HCT116 (cell line): ENCODE measurements around the gene COPA. TPM values are rescaled to one million over a fixed set of nuclear protein-coding genes. Genes with fewer than 3 reads are reported as not detected.
A peak's percentile ranks its signal among the peaks of the same experiment; 100 is the strongest.

Source experiments
- ATAC-seq: fragments of 200-7000 bp; cut with Tn5 transposase; 2 replicates; pipeline ENCODE4 v1.9.1; 2020; ENCODE audit warnings: mild to moderate bottlenecking, moderate library complexity
- BruUV-seq: library from RNA; stranded (reverse); fragments of 400-500 nt; replicated peaks from 2 replicates; lab custom pipeline; 2021; lab: Mats Ljungman, UMichigan
- CTCF ChIA-PET: fragments of 300-600 bp; sonication (Branson Sonifier 250); formaldehyde crosslinking; loops from one replicate; lab custom pipeline; 2021; ENCODE audit warnings: antibody characterized with exemption; lab: Charles Lee
- POLR2A ChIA-PET: fragments of 300-600, 350-600 bp; sonication (Branson Sonifier 250); formaldehyde crosslinking; loops from one replicate; lab custom pipeline; 2021; ENCODE audit warnings: antibody characterized with exemption; lab: Charles Lee
- RAD21 ChIA-PET, 2 experiments: fragments of 300-600 bp; sonication (Branson Sonifier 250); formaldehyde crosslinking; loops; one replicate each; lab custom pipeline; 2023; ENCODE audit warnings: low total read pairs in 2 of 2; ENCODE audit not compliant: uncharacterized antibody in 2 of 2, unreplicated experiment in 2 of 2, low non-redundant PET in 1 of 2; lab: Charles Lee
- DNase-seq: peaks from one replicate; pipeline ENCODE4 v3.0.0-alpha.2; 2010; ENCODE audit warnings: low read depth, low spot score
- H2AFZ ChIP-seq: fragments of 200-600 bp; shearing (Covaris generic), sonication (generic); 2 replicates; pipeline ENCODE4 v1.6.1; 2017; ENCODE audit warnings: low read depth, mixed run types, mixed read lengths, antibody characterized with exemption, low read length; ENCODE audit not compliant: poor library complexity, severe bottlenecking
- H3K27ac ChIP-seq: 2 replicates; pipeline ENCODE4 v1.5.1; 2012; ENCODE audit warnings: low read depth, low read length
- H3K27me3 ChIP-seq: fragments of 200-600 bp; sonication (generic); 2 replicates; pipeline ENCODE4 v1.6.1; 2016; ENCODE audit warnings: mixed run types, low read length, mixed read lengths; ENCODE audit not compliant: insufficient read depth
- H3K36me3 ChIP-seq, 2 experiments: fragments of 200-500 bp in 1 of 2; fragments of 200-600 bp in 1 of 2; sonication (Bioruptor generic) in 1 of 2; sonication (generic) in 1 of 2; 2 replicates each; pipeline versions ENCODE4 v1.5.1 to v1.6.1; 2014 to 2016; ENCODE audit warnings: low read length in 2 of 2, inconsistent platforms in 1 of 2, mixed read lengths in 1 of 2, mixed run types in 1 of 2; ENCODE audit not compliant: insufficient read depth in 2 of 2, control insufficient read depth in 1 of 2
- H3K4me1 ChIP-seq, 2 experiments: fragments of 200-600 bp in 1 of 2; sonication (generic) in 1 of 2; 2 replicates each; pipeline versions ENCODE4 v1.5.1 to v1.6.1; 2012 to 2017; ENCODE audit warnings: low read length in 2 of 2, inconsistent platforms in 1 of 2, mild to moderate bottlenecking in 1 of 2, mixed read lengths in 1 of 2, mixed run types in 1 of 2, moderate library complexity in 1 of 2; ENCODE audit not compliant: insufficient read depth in 2 of 2, control insufficient read depth in 1 of 2
- H3K4me2 ChIP-seq: fragments of 200-600 bp; sonication (generic); 2 replicates; pipeline ENCODE4 v1.6.1; 2017; ENCODE audit warnings: mixed run types, low read length, mixed read lengths
- H3K4me3 ChIP-seq, 2 experiments: fragments of 200-600 bp in 1 of 2; sonication (generic) in 1 of 2; replicated peaks in 1 of 2; 2 replicates each; pipeline ENCODE4 v1.5.1; 2011 to 2016; ENCODE audit warnings: low read length in 2 of 2, control low read depth in 1 of 2, low read depth in 1 of 2, mild to moderate bottlenecking in 1 of 2, mixed read lengths in 1 of 2, mixed run types in 1 of 2
- H3K79me2 ChIP-seq: fragments of 200-600 bp; sonication (generic); 2 replicates; pipeline ENCODE4 v1.6.1; 2017; ENCODE audit warnings: mild to moderate bottlenecking, mixed run types, low read length, moderate library complexity, mixed read lengths; ENCODE audit not compliant: insufficient read depth
- H3K9ac ChIP-seq: fragments of 200-600 bp; sonication (generic); 2 replicates; pipeline ENCODE4 v1.6.1; 2016; ENCODE audit warnings: low read length, mixed read lengths
- H3K9me2 ChIP-seq: fragments of 200-600 bp; sonication (generic), shearing (Covaris generic); 2 replicates; pipeline ENCODE4 v1.6.1; 2017; ENCODE audit warnings: mixed run types, mild to moderate bottlenecking, moderate library complexity; ENCODE audit not compliant: insufficient read depth
- H3K9me3 ChIP-seq, 2 experiments: fragments of 200-500 bp in 1 of 2; fragments of 200-600 bp in 1 of 2; sonication (Bioruptor generic) in 1 of 2; sonication (generic) in 1 of 2; 2 replicates each; pipeline ENCODE4 v1.6.1; 2014 to 2017; ENCODE audit warnings: low read length in 2 of 2, mixed read lengths in 2 of 2, inconsistent platforms in 1 of 2, low read depth in 1 of 2, mild to moderate bottlenecking in 1 of 2, mixed run types in 1 of 2, moderate library complexity in 1 of 2; ENCODE audit not compliant: control insufficient read depth in 1 of 2, insufficient read depth in 1 of 2
- H4K20me1 ChIP-seq: fragments of 200-600 bp; sonication (generic), shearing (Covaris generic); 2 replicates; pipeline ENCODE4 v1.6.1; 2017; ENCODE audit warnings: mixed run types, mild to moderate bottlenecking, moderate library complexity; ENCODE audit not compliant: insufficient read depth
- CEBPB ChIP-seq: IDR thresholded peaks from 2 replicates; pipeline ENCODE4 v1.6.1; 2012; ENCODE audit warnings: low read depth
- EGR1 ChIP-seq: IDR thresholded peaks from 2 replicates; pipeline ENCODE4 v1.6.1; 2012; ENCODE audit warnings: low read depth
- ELF1 ChIP-seq: IDR thresholded peaks from 2 replicates; pipeline ENCODE4 v1.6.1; 2012; ENCODE audit warnings: low read depth, borderline replicate concordance
- EZH2 ChIP-seq: fragments of 200-600 bp; sonication (generic); IDR thresholded peaks from 2 replicates; pipeline ENCODE4 v1.6.1; 2017; ENCODE audit warnings: antibody characterized with exemption, mixed run types
- EZH2phosphoT487 ChIP-seq: fragments of 200-600 bp; IDR thresholded peaks from 2 replicates; pipeline ENCODE4 v1.6.1; 2018; ENCODE audit warnings: antibody characterized with exemption, borderline replicate concordance
- FOSL1 ChIP-seq: IDR thresholded peaks from 2 replicates; pipeline ENCODE4 v1.6.1; 2012; ENCODE audit warnings: low read depth
- JUND ChIP-seq: IDR thresholded peaks from 2 replicates; pipeline ENCODE4 v1.6.1; 2012
- RAD21 ChIP-seq: IDR thresholded peaks from 2 replicates; pipeline ENCODE4 v1.6.1; 2012; ENCODE audit warnings: low read depth, mild to moderate bottlenecking
- REST ChIP-seq: IDR thresholded peaks from 2 replicates; pipeline ENCODE4 v1.6.1; 2012; ENCODE audit warnings: low read depth
- SIN3A ChIP-seq: IDR thresholded peaks from 2 replicates; pipeline ENCODE4 v1.6.1; 2012; ENCODE audit warnings: low read depth
- SP1 ChIP-seq: IDR thresholded peaks from 2 replicates; pipeline ENCODE4 v1.6.1; 2012; ENCODE audit warnings: low read depth
- TCF7L2 ChIP-seq: IDR thresholded peaks from 2 replicates; pipeline ENCODE4 v1.7.0; 2011; ENCODE audit warnings: borderline replicate concordance, inconsistent platforms; ENCODE audit not compliant: insufficient read depth, insufficient read length; ENCODE audit errors: extremely low read depth
- YY1 ChIP-seq: IDR thresholded peaks from 2 replicates; pipeline ENCODE4 v1.6.1; 2011; ENCODE audit warnings: low read length, low read depth, moderate library complexity, mild to moderate bottlenecking; ENCODE audit not compliant: insufficient replicate concordance; ENCODE audit errors: extremely low read depth
- ZFX ChIP-seq: fragments of 450-650 bp; IDR thresholded peaks from 2 replicates; pipeline ENCODE4 v1.6.1; 2017
- ZNF274 ChIP-seq: fragments of 200-500 bp; sonication (Bioruptor generic); IDR thresholded peaks from 2 replicates; pipeline ENCODE4 v1.6.1; 2014; ENCODE audit warnings: mild to moderate bottlenecking, low read depth, low read length, inconsistent platforms
- intact Hi-C: fragments of 100-400 bp; cut with micrococcal nuclease; formaldehyde crosslinking; loops from 2 replicates; pipeline ENCODE4 v1.10.0; 2022
- total RNA-seq: library from RNA; stranded (reverse); gene quantifications from one replicate; pipeline ENCODE4 v1.2.1, GENCODE V29; 2021; ENCODE audit not compliant: unreplicated experiment
- TF ChIP-seq, protein P1 (sequence below): IDR thresholded peaks from 2 replicates; pipeline ENCODE4 v1.6.1; 2012
- TF ChIP-seq, protein P2 (sequence below): IDR thresholded peaks from 2 replicates; pipeline ENCODE4 v1.6.1; 2011; ENCODE audit warnings: mild to moderate bottlenecking, low read length, moderate library complexity; ENCODE audit not compliant: insufficient replicate concordance; ENCODE audit errors: extremely low read depth

COPA gene
- total RNA-seq, 1 experiment from 2014 or later, result 132 TPM

DNA sequence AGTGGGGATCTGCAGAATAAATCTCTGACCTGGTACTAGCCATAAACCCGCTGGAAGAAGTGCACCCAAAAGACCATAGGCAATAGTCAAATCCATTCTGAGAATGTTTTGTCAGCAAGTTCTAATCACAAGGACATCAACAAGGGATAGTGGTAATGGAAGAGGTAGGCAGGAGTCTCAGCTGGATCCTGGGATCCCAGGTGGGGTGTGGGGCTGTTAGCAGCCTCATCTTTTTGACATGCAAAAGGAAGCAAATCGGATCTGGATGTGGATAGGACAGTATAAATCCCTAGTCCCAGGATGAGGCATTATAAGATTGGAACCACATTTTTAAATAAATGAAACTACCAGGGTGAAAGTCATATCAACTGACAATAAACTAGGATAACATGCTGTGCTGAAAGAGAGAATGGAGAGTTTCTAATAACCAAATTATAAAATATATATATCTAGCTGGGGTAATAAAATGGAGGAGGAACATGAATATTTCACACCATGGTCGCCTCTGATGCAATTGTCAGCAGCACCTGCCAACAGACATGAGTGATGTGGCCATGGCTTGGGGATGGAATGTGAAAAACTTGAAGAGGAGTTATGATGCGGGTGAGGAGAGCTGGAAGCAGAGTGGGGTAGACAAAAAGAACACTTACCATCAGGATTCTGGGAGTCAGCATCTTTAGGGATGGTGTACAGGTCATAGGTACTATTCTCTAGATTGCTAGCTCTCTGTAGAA lies 34.4 kb downstream of the COPA start (continued):
- TF ChIP-seq ZNF274 (no peak), SIN3A (no peak), ZFX (no peak)

GRCh38 chr1:160307118-160307791 lies 35.8 kb downstream of the COPA start:
- Histone ChIP-seq H3K9me3 (no peaks in the 10 kb centered on the region), H3K4me1 (no peaks in the 10 kb centered on the region), H3K9me2 (no peaks in the 10 kb centered on the region), H3K9ac (no peak overlapping the region), H2AFZ (no peak overlapping the region), H3K4me2 (no peak overlapping the region), H3K36me3 (peaks cover 37 to 76% of the 10 kb centered on the region in 2 experiments), H4K20me1 (no peaks in the 10 kb centered on the region), H3K79me2 (peaks cover 3% of the 10 kb centered on the region; the same call in 1 of the 2 replicates), H3K4me3 (no peak overlapping the region), H3K27me3 (no peaks in the 10 kb centered on the region), H3K27ac (no peak overlapping the region)
- CTCF ChIA-PET, result interaction anchor here (1.2 kb wide), 1 partner anchor 16 kb away, joined by 4 read pairs; no protein-coding TSS in a partner anchor
- POLR2A ChIA-PET, result no interaction called here
- TSS peak; percentile 14 for BruUV-seq
- DNase-seq, result no peak
- ATAC-seq, result no peak
- RAD21 ChIA-PET, result no interaction called here
- no peak for TF ChIP-seq FOSL1
- TF ChIP-seq SIN3A, result no peak
- TF ChIP-seq TCF7L2, result no peak
- TF ChIP-seq EZH2phosphoT487, result no peak
- no peak for TF ChIP-seq EGR1
- no peak for TF ChIP-seq REST
- TF ChIP-seq, protein P1, sequence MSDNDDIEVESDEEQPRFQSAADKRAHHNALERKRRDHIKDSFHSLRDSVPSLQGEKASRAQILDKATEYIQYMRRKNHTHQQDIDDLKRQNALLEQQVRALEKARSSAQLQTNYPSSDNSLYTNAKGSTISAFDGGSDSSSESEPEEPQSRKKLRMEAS, result no peak
- TF ChIP-seq ELF1, result no peak
- TF ChIP-seq SP1, result no peak
- TF ChIP-seq EZH2, result no peak
- TF ChIP-seq, protein P2, sequence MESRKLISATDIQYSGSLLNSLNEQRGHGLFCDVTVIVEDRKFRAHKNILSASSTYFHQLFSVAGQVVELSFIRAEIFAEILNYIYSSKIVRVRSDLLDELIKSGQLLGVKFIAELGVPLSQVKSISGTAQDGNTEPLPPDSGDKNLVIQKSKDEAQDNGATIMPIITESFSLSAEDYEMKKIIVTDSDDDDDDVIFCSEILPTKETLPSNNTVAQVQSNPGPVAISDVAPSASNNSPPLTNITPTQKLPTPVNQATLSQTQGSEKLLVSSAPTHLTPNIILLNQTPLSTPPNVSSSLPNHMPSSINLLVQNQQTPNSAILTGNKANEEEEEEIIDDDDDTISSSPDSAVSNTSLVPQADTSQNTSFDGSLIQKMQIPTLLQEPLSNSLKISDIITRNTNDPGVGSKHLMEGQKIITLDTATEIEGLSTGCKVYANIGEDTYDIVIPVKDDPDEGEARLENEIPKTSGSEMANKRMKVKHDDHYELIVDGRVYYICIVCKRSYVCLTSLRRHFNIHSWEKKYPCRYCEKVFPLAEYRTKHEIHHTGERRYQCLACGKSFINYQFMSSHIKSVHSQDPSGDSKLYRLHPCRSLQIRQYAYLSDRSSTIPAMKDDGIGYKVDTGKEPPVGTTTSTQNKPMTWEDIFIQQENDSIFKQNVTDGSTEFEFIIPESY, result no peak
- no peak for TF ChIP-seq JUND
- TF ChIP-seq RAD21, result no peak
- TF ChIP-seq YY1, result no peak
- no peak for TF ChIP-seq CEBPB
- intact Hi-C loops, result no loop called here
